Cardiac fibroblast (primary cell): ENCODE data around the gene MTCH2.
"Not testable (repeated sequence)": the region's sequence is repeated elsewhere in the genome, so short reads cannot be mapped to it uniquely, and the experiment has no call there.

Experiments
- DNase-seq, 2 donors: peaks; one replicate each; pipeline versions ENCODE4 v3.0.0 to v3.0.0-alpha.2; 2010; ENCODE audit warnings: low read depth in 2 of 2
- H3K4me3 ChIP-seq, 2 donors: replicated peaks in 1 of 2; 1 replicate in 1 of 2; 2 replicates in 1 of 2; pipeline ENCODE4 v1.5.1; 2011; ENCODE audit warnings: low read depth in 2 of 2, low read length in 2 of 2, mild to moderate bottlenecking in 2 of 2, moderate library complexity in 1 of 2
- TF ChIP-seq, protein P1 (sequence below): IDR thresholded peaks from one replicate; pipeline ENCODE4 v1.5.1; 2011; ENCODE audit warnings: low read depth, mild to moderate bottlenecking, low read length, inconsistent platforms

Gene MTCH2

DNA sequence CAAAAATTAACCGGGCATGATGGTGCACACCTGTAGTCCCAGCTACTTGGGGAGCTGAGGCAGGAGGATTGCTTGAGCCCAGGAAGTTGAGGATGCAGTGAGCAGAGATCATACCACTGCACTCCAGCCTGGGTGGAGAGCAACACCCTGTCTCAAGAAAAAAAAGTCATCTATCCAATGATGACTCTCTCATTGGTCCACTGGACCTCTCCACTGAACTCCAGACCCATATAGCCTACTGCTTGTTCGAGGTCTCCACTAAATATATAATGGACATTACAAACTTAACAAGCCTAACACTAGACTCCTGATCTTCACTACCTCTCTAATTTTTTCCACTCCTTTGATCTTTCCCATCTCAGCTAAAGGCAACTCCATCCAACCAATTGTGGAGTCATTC, 33.5 kb upstream of the MTCH2 start:
- TF ChIP-seq, protein P1, sequence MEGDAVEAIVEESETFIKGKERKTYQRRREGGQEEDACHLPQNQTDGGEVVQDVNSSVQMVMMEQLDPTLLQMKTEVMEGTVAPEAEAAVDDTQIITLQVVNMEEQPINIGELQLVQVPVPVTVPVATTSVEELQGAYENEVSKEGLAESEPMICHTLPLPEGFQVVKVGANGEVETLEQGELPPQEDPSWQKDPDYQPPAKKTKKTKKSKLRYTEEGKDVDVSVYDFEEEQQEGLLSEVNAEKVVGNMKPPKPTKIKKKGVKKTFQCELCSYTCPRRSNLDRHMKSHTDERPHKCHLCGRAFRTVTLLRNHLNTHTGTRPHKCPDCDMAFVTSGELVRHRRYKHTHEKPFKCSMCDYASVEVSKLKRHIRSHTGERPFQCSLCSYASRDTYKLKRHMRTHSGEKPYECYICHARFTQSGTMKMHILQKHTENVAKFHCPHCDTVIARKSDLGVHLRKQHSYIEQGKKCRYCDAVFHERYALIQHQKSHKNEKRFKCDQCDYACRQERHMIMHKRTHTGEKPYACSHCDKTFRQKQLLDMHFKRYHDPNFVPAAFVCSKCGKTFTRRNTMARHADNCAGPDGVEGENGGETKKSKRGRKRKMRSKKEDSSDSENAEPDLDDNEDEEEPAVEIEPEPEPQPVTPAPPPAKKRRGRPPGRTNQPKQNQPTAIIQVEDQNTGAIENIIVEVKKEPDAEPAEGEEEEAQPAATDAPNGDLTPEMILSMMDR: no peak
- no peak for DNase-seq
- no peak overlapping the region for H3K4me3 ChIP-seq

GRCh38 chr11:47672283-47672730, 29.9 kb upstream of the MTCH2 start:
- TF ChIP-seq, protein P1: no peak
- DNase-seq: peak in 1 of 2 donors; percentile 41
- no peak overlapping the region for H3K4me3 ChIP-seq

- TF ChIP-seq, protein P1: no peak
- no peak overlapping the region for H3K4me3 ChIP-seq
- no peak for DNase-seq
Measured at GRCh38 chr11:47669856-47670255, 27.5 kb upstream of the MTCH2 start.

DNA sequence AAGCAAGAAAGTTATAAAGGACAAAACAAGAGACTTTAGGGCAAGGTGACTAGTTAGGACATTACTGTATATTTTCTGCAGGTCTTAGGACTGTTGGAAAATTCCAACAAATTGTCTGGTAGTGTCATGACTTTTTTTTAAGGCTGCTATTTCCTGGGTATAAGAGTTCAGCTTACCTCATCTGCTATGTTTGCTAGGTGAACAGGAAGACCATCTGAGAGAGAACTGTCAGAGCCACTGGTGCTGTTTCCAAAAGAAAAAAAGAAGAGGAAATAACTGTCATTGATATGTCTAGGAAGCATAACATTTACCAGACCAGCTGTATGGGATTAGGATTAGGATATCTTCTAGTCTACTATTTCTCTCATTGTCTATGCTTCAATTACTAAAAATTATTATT, 26.3 kb upstream of the MTCH2 start:
- DNase-seq: no peak
- H3K4me3 ChIP-seq: no peak overlapping the region
- TF ChIP-seq, protein P1: no peak

- TF ChIP-seq, protein P1: no peak
- no peak overlapping the region for H3K4me3 ChIP-seq
- DNase-seq: no peak
Measured at GRCh38 chr11:47667555-47667954, 25.2 kb upstream of the MTCH2 start.

- H3K4me3 ChIP-seq: no peak overlapping the region
- no peak for DNase-seq
- TF ChIP-seq, protein P1: no peak
Measured at GRCh38 chr11:47667135-47667534, 24.8 kb upstream of the MTCH2 start.

- peak in 1 of 2 donors; percentile 23 for DNase-seq
- not testable (repeated sequence) for H3K4me3 ChIP-seq
Measured at GRCh38 chr11:47664936-47665335, 22.6 kb upstream of the MTCH2 start.
